ENCODE results near the gene HAO1.

HAO1 gene

GRCh38 chr20:7924692-7925091 lies 15.6 kb downstream of the HAO1 start:
- WGBS: 3% methylated on average over 3 of the region's 3 CpGs
- Histone ChIP-seq H3K4me2 (ENCODE audit: low read length, poor library complexity, severe bottlenecking) (no peak overlapping the region), H3K27me3 (ENCODE audit: control insufficient read depth in 1 of 2, insufficient read depth in 1 of 2, low read length in 2 of 2) (no peaks in the 10 kb centered on the region), H3K4me1 (ENCODE audit: control insufficient read depth, insufficient read depth, low read depth, low read length) (no peaks in the 10 kb centered on the region), H3K9me3 (ENCODE audit: control insufficient read depth, low read length) (no peaks in the 10 kb centered on the region), H2BK12ac (ENCODE audit: low read length in 2 of 2) (no peak overlapping the region), H3K23ac (ENCODE audit: low read length in 2 of 2) (no peak overlapping the region), H3K14ac (ENCODE audit: low read length in 2 of 2) (no peak overlapping the region), H4K91ac (ENCODE audit: low read length) (no peak overlapping the region), H3K18ac (ENCODE audit: low read depth in 1 of 2, low read length in 2 of 2) (no peak overlapping the region), H3K4ac (ENCODE audit: low read depth in 1 of 2, low read length in 2 of 2) (no peak overlapping the region), H3K4me3 (ENCODE audit: insufficient read depth in 1 of 2, low read depth in 1 of 2, low read length in 2 of 2) (no peak overlapping the region), H3K79me1 (replicated peaks; ENCODE audit: low read length, poor library complexity, severe bottlenecking) (no peaks in the 10 kb centered on the region), H2AFZ (ENCODE audit: low read depth, low read length) (no peak overlapping the region), H4K8ac (ENCODE audit: low read length) (no peak overlapping the region), H2BK5ac (ENCODE audit: low read depth, low read length, poor library complexity, severe bottlenecking) (no peak overlapping the region), H2BK120ac (ENCODE audit: low read depth, low read length) (no peak overlapping the region), H2BK15ac (ENCODE audit: low read depth, poor library complexity, severe bottlenecking) (no peak overlapping the region), H3K36me3 (ENCODE audit: control insufficient read depth in 1 of 2, insufficient read depth in 2 of 2, low read depth in 1 of 2, low read length in 2 of 2) (no peaks in the 10 kb centered on the region), H2AK5ac (ENCODE audit: low read length, severe bottlenecking) (no peak overlapping the region), H3K27ac (ENCODE audit: low read length, poor library complexity, severe bottlenecking) (no peak overlapping the region), H3K9ac (ENCODE audit: low read length) (peak overlapping the region; percentile 25)
- DNase-seq: peak; percentile 93

- H3K79me1 ChIP-seq (replicated peaks; ENCODE audit: low read length, poor library complexity, severe bottlenecking): no peaks in the 10 kb centered on the region
- no peak overlapping the region for H4K8ac ChIP-seq (ENCODE audit: low read length)
- H3K27ac ChIP-seq (ENCODE audit: low read length, poor library complexity, severe bottlenecking): no peak overlapping the region
- no peak overlapping the region for H2BK120ac ChIP-seq (ENCODE audit: low read depth, low read length)
- H2BK12ac ChIP-seq (ENCODE audit: low read length in 2 of 2): no peak overlapping the region
- H3K27me3 ChIP-seq (ENCODE audit: control insufficient read depth in 1 of 2, insufficient read depth in 1 of 2, low read length in 2 of 2): peaks cover 0 to 14% of the 10 kb centered on the region in 2 experiments
- H4K91ac ChIP-seq (ENCODE audit: low read length): no peak overlapping the region
- no peak overlapping the region for H3K9ac ChIP-seq (ENCODE audit: low read length)
- no peak overlapping the region for H3K14ac ChIP-seq (ENCODE audit: low read length in 2 of 2)
- no CpG with 5 or more reads among the region's 1 CpG for WGBS
- H2BK15ac ChIP-seq (ENCODE audit: low read depth, poor library complexity, severe bottlenecking): no peak overlapping the region
- no peaks in the 10 kb centered on the region for H3K36me3 ChIP-seq (ENCODE audit: control insufficient read depth in 1 of 2, insufficient read depth in 2 of 2, low read depth in 1 of 2, low read length in 2 of 2)
- H3K4ac ChIP-seq (ENCODE audit: low read depth in 1 of 2, low read length in 2 of 2): no peak overlapping the region
- H3K4me3 ChIP-seq (ENCODE audit: insufficient read depth in 1 of 2, low read depth in 1 of 2, low read length in 2 of 2): no peak overlapping the region
- no peak for DNase-seq
- H3K4me1 ChIP-seq (ENCODE audit: control insufficient read depth, insufficient read depth, low read depth, low read length): no peaks in the 10 kb centered on the region
- H2BK5ac ChIP-seq (ENCODE audit: low read depth, low read length, poor library complexity, severe bottlenecking): no peak overlapping the region
- no peak overlapping the region for H3K4me2 ChIP-seq (ENCODE audit: low read length, poor library complexity, severe bottlenecking)
- no peaks in the 10 kb centered on the region for H3K9me3 ChIP-seq (ENCODE audit: control insufficient read depth, low read length)
- no peak overlapping the region for H2AFZ ChIP-seq (ENCODE audit: low read depth, low read length)
- no peak overlapping the region for H3K23ac ChIP-seq (ENCODE audit: low read length in 2 of 2)
- no peak overlapping the region for H2AK5ac ChIP-seq (ENCODE audit: low read length, severe bottlenecking)
- H3K18ac ChIP-seq (ENCODE audit: low read depth in 1 of 2, low read length in 2 of 2): no peak overlapping the region
Measured at GRCh38 chr20:7916648-7917047, 23.6 kb downstream of the HAO1 start.

- H3K4me3 ChIP-seq (ENCODE audit: insufficient read depth in 1 of 2, low read depth in 1 of 2, low read length in 2 of 2): no peak overlapping the region
- no peak overlapping the region for H2AFZ ChIP-seq (ENCODE audit: low read depth, low read length)
- no peak overlapping the region for H4K8ac ChIP-seq (ENCODE audit: low read length)
- no peak overlapping the region for H3K4ac ChIP-seq (ENCODE audit: low read depth in 1 of 2, low read length in 2 of 2)
- no peak overlapping the region for H3K4me2 ChIP-seq (ENCODE audit: low read length, poor library complexity, severe bottlenecking)
- no peak overlapping the region for H4K91ac ChIP-seq (ENCODE audit: low read length)
- no peak overlapping the region for H2BK5ac ChIP-seq (ENCODE audit: low read depth, low read length, poor library complexity, severe bottlenecking)
- H3K36me3 ChIP-seq (ENCODE audit: control insufficient read depth in 1 of 2, insufficient read depth in 2 of 2, low read depth in 1 of 2, low read length in 2 of 2): no peaks in the 10 kb centered on the region
- H3K14ac ChIP-seq (ENCODE audit: low read length in 2 of 2): no peak overlapping the region
- no peak overlapping the region for H2BK12ac ChIP-seq (ENCODE audit: low read length in 2 of 2)
- no peaks in the 10 kb centered on the region for H3K9me3 ChIP-seq (ENCODE audit: control insufficient read depth, low read length)
- no peak for DNase-seq
- H2AK5ac ChIP-seq (ENCODE audit: low read length, severe bottlenecking): no peak overlapping the region
- H3K9ac ChIP-seq (ENCODE audit: low read length): no peak overlapping the region
- H2BK15ac ChIP-seq (ENCODE audit: low read depth, poor library complexity, severe bottlenecking): no peak overlapping the region
- no peaks in the 10 kb centered on the region for H3K27me3 ChIP-seq (ENCODE audit: control insufficient read depth in 1 of 2, insufficient read depth in 1 of 2, low read length in 2 of 2)
- WGBS: 86% methylated on average over 3 of the region's 3 CpGs
- no peaks in the 10 kb centered on the region for H3K4me1 ChIP-seq (ENCODE audit: control insufficient read depth, insufficient read depth, low read depth, low read length)
- H3K79me1 ChIP-seq (replicated peaks; ENCODE audit: low read length, poor library complexity, severe bottlenecking): no peaks in the 10 kb centered on the region
- H3K27ac ChIP-seq (ENCODE audit: low read length, poor library complexity, severe bottlenecking): no peak overlapping the region
- no peak overlapping the region for H3K23ac ChIP-seq (ENCODE audit: low read length in 2 of 2)
- H3K18ac ChIP-seq (ENCODE audit: low read depth in 1 of 2, low read length in 2 of 2): no peak overlapping the region
- no peak overlapping the region for H2BK120ac ChIP-seq (ENCODE audit: low read depth, low read length)
Measured at GRCh38 chr20:7912551-7912950, 27.7 kb downstream of the HAO1 start.

- WGBS: 95% methylated on average over 10 of the region's 10 CpGs
- H3K9ac ChIP-seq (ENCODE audit: low read length): no peak overlapping the region
Measured at GRCh38 chr20:7911586-7912330, 28.5 kb downstream of the HAO1 start.

More at GRCh38 chr20:7911586-7912330, 28.5 kb downstream of the HAO1 start:
- H3K14ac ChIP-seq (ENCODE audit: low read length in 2 of 2): no peak overlapping the region
- no peak overlapping the region for H3K4me2 ChIP-seq (ENCODE audit: low read length, poor library complexity, severe bottlenecking)
- H3K79me1 ChIP-seq (replicated peaks; ENCODE audit: low read length, poor library complexity, severe bottlenecking): no peaks in the 10 kb centered on the region
- H3K27me3 ChIP-seq (ENCODE audit: control insufficient read depth in 1 of 2, insufficient read depth in 1 of 2, low read length in 2 of 2): no peaks in the 10 kb centered on the region
- H2AK5ac ChIP-seq (ENCODE audit: low read length, severe bottlenecking): no peak overlapping the region
- no peak overlapping the region for H3K23ac ChIP-seq (ENCODE audit: low read length in 2 of 2)
- H3K4me3 ChIP-seq (ENCODE audit: insufficient read depth in 1 of 2, low read depth in 1 of 2, low read length in 2 of 2): no peak overlapping the region
- no peak overlapping the region for H2AFZ ChIP-seq (ENCODE audit: low read depth, low read length)
- DNase-seq: no peak
- H2BK15ac ChIP-seq (ENCODE audit: low read depth, poor library complexity, severe bottlenecking): no peak overlapping the region
- no peak overlapping the region for H2BK12ac ChIP-seq (ENCODE audit: low read length in 2 of 2)
- no peaks in the 10 kb centered on the region for H3K9me3 ChIP-seq (ENCODE audit: control insufficient read depth, low read length)
- H3K18ac ChIP-seq (ENCODE audit: low read depth in 1 of 2, low read length in 2 of 2): no peak overlapping the region
- no peaks in the 10 kb centered on the region for H3K36me3 ChIP-seq (ENCODE audit: control insufficient read depth in 1 of 2, insufficient read depth in 2 of 2, low read depth in 1 of 2, low read length in 2 of 2)
- H4K8ac ChIP-seq (ENCODE audit: low read length): no peak overlapping the region
- no peak overlapping the region for H2BK120ac ChIP-seq (ENCODE audit: low read depth, low read length)
- no peak overlapping the region for H3K27ac ChIP-seq (ENCODE audit: low read length, poor library complexity, severe bottlenecking)
- H3K4me1 ChIP-seq (ENCODE audit: control insufficient read depth, insufficient read depth, low read depth, low read length): no peaks in the 10 kb centered on the region
- no peak overlapping the region for H3K4ac ChIP-seq (ENCODE audit: low read depth in 1 of 2, low read length in 2 of 2)
- no peak overlapping the region for H4K91ac ChIP-seq (ENCODE audit: low read length)
- H2BK5ac ChIP-seq (ENCODE audit: low read depth, low read length, poor library complexity, severe bottlenecking): no peak overlapping the region
